Measurements from ENCODE around the gene ANKRD10.
A peak's percentile ranks its signal among the peaks of the same experiment; 100 is the strongest.
"Not testable (repeated sequence)": the region's sequence is repeated elsewhere in the genome, so short reads cannot be mapped to it uniquely, and the experiment has no call there.

The ANKRD10 gene

DNA sequence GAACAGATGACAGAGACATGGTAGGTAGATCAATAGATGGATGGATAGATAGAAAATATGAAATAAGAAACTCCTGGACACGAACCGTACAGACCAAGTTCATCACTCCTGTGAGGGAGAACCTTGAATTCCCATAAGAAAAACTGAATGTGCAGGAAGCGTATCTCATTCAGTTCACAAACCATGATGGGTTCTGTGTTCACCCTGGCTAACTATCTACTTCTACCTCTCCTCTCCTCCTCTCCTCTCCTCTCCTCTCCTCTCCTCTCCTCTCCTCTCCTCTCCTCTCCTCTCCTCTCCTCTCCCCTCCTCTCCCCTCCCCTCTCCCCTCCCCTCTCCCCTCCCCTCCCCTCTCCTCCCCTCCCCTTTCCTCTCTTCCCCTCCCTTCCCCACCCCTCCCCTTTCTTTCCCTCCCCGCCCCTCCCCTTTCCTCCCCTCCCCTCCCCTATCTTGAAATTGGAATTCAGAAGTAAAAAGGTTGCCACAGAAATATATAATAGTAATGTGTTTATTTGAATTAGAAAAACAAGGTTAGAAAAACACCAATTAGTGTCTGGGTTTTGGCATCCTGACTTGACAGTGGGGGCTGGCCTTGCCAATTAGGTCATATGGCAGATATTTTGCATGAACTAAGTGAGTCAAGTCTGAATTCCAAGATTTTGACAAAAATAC lies 75.9 kb downstream of the ANKRD10 start:
- Histone ChIP-seq H3K4me3 (ENCODE audit: low read depth, low read length) (no peak overlapping the region), H3K9me3 (ENCODE audit: severe bottlenecking) (peaks cover 10% of the 10 kb centered on the region), H3K27me3 (ENCODE audit: insufficient read depth, low read depth, severe bottlenecking) (no peaks in the 10 kb centered on the region), H3K27ac (no peak overlapping the region), H3K36me3 (no peaks in the 10 kb centered on the region)
- no peak for DNase-seq
- no peak for TF ChIP-seq CTCF (IDR thresholded peaks at IDR 0.05; ENCODE audit: low read depth, low read length)

DNA sequence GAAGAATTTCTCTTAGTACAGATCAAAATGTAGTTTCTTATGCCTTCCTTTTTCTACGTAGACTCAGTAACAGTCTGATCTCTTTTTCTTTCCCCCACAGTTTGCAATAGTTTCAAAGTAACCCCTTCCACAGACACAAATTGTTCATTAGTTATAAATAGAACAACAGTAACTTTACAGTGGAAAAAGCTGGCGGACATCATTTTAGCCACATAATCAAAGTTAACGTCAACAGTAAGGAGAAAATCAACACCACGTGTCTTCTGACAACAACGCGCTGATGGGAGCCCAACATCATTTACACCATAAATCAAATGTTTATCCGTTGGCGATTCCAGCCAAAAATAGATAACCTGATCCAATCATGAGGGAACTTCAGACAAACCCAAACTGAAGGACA lies 76.8 kb downstream of the ANKRD10 start:
- no peak overlapping the region for H3K4me3 ChIP-seq (ENCODE audit: low read depth, low read length)
- no peak for TF ChIP-seq CTCF (IDR thresholded peaks at IDR 0.05; ENCODE audit: low read depth, low read length)
- no peaks in the 10 kb centered on the region for H3K36me3 ChIP-seq
- H3K27ac ChIP-seq, result peak overlapping the region; percentile 32
- no peaks in the 10 kb centered on the region for H3K27me3 ChIP-seq (ENCODE audit: insufficient read depth, low read depth, severe bottlenecking)
- DNase-seq, result no peak
- H3K9me3 ChIP-seq (ENCODE audit: severe bottlenecking), result peaks cover 10% of the 10 kb centered on the region

GRCh38 chr13:110837397-110838061 lies 77.3 kb downstream of the ANKRD10 start:
- H3K36me3 ChIP-seq; H3K9me3 ChIP-seq (ENCODE audit: severe bottlenecking); H3K27me3 ChIP-seq (ENCODE audit: insufficient read depth, low read depth, severe bottlenecking); H3K4me3 ChIP-seq (ENCODE audit: low read depth, low read length): not testable (repeated sequence)
- peak overlapping the region; percentile 32 for H3K27ac ChIP-seq
- DNase-seq, result peak; percentile 55

DNA sequence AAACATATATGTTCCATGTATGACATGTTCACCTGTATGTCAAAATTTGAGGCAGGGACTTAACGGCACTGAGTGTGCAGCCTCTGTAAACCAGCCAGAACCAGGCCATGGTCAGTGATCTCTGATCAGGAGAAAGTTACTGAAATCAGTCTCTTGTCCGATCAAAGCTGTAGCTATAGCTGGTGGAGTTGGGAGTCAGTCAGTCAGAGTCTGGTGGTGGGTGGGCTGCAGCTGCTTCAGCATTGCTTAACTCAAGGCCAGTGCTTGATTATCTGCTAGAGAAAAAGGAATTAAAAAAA lies 78.3 kb downstream of the ANKRD10 start:
- no peaks in the 10 kb centered on the region for H3K36me3 ChIP-seq
- no peak for DNase-seq
- no peak overlapping the region; the same call in 1 of the 2 replicates for H3K27ac ChIP-seq
- H3K27me3 ChIP-seq (ENCODE audit: insufficient read depth, low read depth, severe bottlenecking), result no peaks in the 10 kb centered on the region
- H3K9me3 ChIP-seq (ENCODE audit: severe bottlenecking), result peaks cover 3% of the 10 kb centered on the region
- H3K4me3 ChIP-seq (ENCODE audit: low read depth, low read length), result no peak overlapping the region
- TF ChIP-seq CTCF (IDR thresholded peaks at IDR 0.05; ENCODE audit: low read depth, low read length), result no peak

DNA sequence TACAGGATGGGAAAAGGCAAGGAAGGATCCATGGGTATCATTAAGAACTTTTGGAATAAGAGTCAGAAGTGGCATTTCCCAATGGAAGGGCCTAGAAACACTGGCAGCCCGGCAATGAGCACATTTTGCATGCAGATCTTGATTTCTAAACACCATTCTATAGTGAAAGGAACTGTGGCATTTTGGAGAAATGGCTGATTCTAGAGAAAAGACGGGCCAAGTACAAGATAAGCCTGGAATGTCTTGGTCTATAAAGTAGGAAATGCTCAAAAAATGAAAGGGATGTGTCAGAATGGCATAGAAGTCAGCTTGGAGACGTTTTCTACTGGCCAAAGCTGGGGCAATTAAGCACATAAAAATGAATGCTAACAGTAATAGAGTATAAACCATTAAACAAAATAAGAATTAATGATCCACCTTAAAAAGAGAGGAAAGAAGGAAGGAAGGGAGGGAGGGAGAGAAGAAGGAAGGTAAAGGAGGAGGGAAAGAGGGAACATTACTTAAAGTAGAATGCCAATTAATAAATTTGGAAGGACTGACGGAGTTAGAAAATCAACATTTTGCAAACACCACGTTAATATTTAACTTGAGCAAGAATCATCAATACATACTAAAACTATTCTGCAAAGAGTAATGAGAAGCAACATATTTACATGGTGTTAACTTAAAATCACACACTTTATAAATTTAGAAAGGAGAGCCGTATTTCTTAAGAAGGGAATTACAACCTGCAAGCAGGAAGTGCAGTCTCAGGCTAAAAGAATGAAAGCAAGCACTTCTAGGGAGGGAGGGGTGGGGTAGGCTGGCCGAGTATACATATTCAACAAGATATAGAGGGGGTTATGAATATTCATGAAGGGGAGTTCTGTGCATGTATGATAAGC lies 78.9 kb downstream of the ANKRD10 start:
- no peak for TF ChIP-seq CTCF (IDR thresholded peaks at IDR 0.05; ENCODE audit: low read depth, low read length)
- DNase-seq, result no peak

GRCh38 chr13:110834572-110834971 lies 80.3 kb downstream of the ANKRD10 start:
- no peak for TF ChIP-seq CTCF (IDR thresholded peaks at IDR 0.05; ENCODE audit: low read depth, low read length)
- no peaks in the 10 kb centered on the region for H3K36me3 ChIP-seq
- H3K27ac ChIP-seq, result no peak overlapping the region

More for the DNA sequence above, 78.9 kb downstream of the ANKRD10 start:
- Histone ChIP-seq H3K36me3 (no peaks in the 10 kb centered on the region), H3K4me3 (ENCODE audit: low read depth, low read length) (no peak overlapping the region), H3K9me3 (ENCODE audit: severe bottlenecking) (no peaks in the 10 kb centered on the region), H3K27ac (no peak overlapping the region), H3K27me3 (ENCODE audit: insufficient read depth, low read depth, severe bottlenecking) (no peaks in the 10 kb centered on the region)

More at GRCh38 chr13:110834572-110834971, 80.3 kb downstream of the ANKRD10 start:
- H3K4me3 ChIP-seq (ENCODE audit: low read depth, low read length), result no peak overlapping the region
- no peak for DNase-seq
- no peaks in the 10 kb centered on the region for H3K27me3 ChIP-seq (ENCODE audit: insufficient read depth, low read depth, severe bottlenecking)
- H3K9me3 ChIP-seq (ENCODE audit: severe bottlenecking), result no peaks in the 10 kb centered on the region
